ENCODE results near the gene DEFB112. TPM values are rescaled to one million over a fixed set of nuclear protein-coding genes. Genes with fewer than 3 reads are reported as not detected.

DEFB112 gene, protein sequence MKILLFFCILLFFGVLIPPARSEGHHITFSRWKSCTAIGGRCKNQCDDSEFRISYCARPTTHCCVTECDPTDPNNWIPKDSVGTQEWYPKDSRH
- not detected in 2 replicates for total RNA-seq

DNA sequence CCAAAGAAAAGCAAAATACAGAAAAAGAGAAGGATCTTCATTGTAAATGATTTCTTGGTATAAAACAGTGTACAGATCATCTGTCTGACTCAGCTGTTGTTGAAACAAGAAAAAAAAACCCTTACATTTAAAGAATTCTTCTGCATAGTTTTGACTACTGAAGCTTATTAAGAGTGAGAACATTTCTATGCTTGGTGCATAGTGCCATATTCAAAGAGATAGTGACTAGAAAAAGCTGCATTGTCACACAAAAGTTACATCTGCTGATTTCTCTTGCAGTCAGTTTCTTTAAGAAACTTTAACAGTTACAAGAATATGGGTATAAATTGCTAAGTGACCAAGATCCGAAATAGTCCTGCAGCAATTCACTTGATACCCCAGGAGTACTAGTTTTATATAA is at the start of gene DEFB112:
Gene DEFB112 (minus strand): TSS at position 101 of the 400 bp plus-strand sequence. CDS start 60 bp downstream, at position 41.
- H3K27me3 ChIP-seq (ENCODE audit: control insufficient read depth, insufficient read depth, low read length): no peaks in the 10 kb centered on the region
- TF ChIP-seq, protein P1, sequence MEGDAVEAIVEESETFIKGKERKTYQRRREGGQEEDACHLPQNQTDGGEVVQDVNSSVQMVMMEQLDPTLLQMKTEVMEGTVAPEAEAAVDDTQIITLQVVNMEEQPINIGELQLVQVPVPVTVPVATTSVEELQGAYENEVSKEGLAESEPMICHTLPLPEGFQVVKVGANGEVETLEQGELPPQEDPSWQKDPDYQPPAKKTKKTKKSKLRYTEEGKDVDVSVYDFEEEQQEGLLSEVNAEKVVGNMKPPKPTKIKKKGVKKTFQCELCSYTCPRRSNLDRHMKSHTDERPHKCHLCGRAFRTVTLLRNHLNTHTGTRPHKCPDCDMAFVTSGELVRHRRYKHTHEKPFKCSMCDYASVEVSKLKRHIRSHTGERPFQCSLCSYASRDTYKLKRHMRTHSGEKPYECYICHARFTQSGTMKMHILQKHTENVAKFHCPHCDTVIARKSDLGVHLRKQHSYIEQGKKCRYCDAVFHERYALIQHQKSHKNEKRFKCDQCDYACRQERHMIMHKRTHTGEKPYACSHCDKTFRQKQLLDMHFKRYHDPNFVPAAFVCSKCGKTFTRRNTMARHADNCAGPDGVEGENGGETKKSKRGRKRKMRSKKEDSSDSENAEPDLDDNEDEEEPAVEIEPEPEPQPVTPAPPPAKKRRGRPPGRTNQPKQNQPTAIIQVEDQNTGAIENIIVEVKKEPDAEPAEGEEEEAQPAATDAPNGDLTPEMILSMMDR (IDR thresholded peaks at IDR 0.05; ENCODE audit: insufficient read depth, low read length, severe bottlenecking): no peak
- H3K4me3 ChIP-seq (ENCODE audit: low read depth, low read length): no peak within 1 kb of the TSS
- DNase-seq (ENCODE audit: low read depth): no peak
- FAIRE-seq: no peak
- no peaks in the 10 kb centered on the region for H3K36me3 ChIP-seq (ENCODE audit: control insufficient read depth, insufficient read depth, low read length)

DNA sequence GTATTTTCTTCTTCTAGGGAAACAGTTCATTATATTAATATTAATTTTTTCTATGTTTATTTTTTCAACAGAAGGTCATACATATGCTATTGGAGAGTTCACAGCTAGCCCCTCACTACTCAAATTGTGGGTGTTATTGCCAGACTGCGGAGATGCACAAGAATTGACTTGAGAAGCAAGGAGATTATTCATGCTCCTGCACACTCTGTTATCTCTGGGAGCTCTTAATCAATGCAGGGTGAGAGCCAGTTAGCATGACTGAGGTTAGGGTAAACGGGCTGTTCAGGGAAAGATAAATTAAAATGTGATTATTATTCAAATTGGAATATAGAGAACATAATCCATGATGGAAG is 48.9 kb upstream of the DEFB112 start:
- Histone ChIP-seq H3K4me3 (ENCODE audit: low read depth, low read length) (no peak overlapping the region), H3K27me3 (ENCODE audit: control insufficient read depth, insufficient read depth, low read length) (no peaks in the 10 kb centered on the region), H3K36me3 (ENCODE audit: control insufficient read depth, insufficient read depth, low read length) (no peaks in the 10 kb centered on the region)
- TF ChIP-seq, protein P1 (IDR thresholded peaks at IDR 0.05; ENCODE audit: insufficient read depth, low read length, severe bottlenecking): no peak
- DNase-seq (ENCODE audit: low read depth) (no peak), FAIRE-seq (no peak)

DNA sequence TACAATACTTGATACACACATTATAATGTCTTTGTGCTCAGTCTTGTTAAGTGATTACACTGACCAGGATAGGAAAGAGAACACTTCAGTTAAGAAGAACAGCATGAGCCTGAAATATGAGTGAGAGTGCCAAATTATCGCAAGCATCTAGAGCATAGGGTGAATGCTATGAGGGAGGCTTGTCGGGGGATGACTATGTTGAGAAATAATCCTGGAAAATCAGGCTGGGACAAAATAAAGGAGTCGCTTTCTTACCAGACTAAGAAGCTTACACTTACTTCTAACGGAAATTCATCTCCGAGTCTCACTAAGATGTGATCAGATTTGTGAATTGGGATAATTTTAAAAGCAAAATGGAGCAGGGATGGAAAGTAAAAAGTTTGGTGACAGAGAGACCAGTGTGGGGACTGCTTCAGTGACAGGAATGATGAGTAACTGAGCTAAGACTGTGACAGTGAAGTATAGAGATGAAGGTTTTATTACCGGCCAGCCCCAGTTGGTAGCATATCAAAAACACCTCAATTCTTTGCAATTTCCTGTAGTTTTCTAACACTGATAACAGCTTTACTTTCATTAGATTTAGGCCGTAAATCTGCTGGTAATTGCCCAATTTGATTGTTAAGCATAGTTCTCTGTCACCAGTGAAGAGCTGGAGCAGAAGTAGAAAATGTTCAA is 48.4 kb upstream of the DEFB112 start:
- no peak overlapping the region for H3K4me3 ChIP-seq (ENCODE audit: low read depth, low read length)
- H3K27me3 ChIP-seq (ENCODE audit: control insufficient read depth, insufficient read depth, low read length): no peaks in the 10 kb centered on the region
- DNase-seq (ENCODE audit: low read depth) (no peak), FAIRE-seq (no peak)
- H3K36me3 ChIP-seq (ENCODE audit: control insufficient read depth, insufficient read depth, low read length): no peaks in the 10 kb centered on the region
- TF ChIP-seq, protein P1 (IDR thresholded peaks at IDR 0.05; ENCODE audit: insufficient read depth, low read length, severe bottlenecking): no peak

DNA sequence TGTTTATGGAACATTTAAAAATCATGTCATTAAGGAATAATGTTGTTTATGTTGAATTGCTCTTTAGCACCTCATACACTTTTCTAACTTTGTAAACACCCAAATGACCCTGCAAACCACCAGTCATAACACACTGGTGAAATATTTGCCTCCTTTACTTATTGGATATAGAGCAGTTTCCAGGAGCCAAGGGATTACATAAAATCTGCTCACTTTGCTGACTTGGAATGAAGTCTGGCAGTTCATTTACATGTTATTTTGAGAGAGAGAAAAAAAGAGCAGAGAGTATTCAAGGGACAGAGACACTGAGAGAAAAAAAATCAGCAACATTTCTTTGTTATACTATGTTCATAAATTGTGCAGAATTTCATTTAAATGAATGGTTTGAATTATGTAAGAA is 46.6 kb upstream of the DEFB112 start:
- H3K27me3 ChIP-seq (ENCODE audit: control insufficient read depth, insufficient read depth, low read length): no peaks in the 10 kb centered on the region
- DNase-seq (ENCODE audit: low read depth): no peak
- no peak for FAIRE-seq

DNA sequence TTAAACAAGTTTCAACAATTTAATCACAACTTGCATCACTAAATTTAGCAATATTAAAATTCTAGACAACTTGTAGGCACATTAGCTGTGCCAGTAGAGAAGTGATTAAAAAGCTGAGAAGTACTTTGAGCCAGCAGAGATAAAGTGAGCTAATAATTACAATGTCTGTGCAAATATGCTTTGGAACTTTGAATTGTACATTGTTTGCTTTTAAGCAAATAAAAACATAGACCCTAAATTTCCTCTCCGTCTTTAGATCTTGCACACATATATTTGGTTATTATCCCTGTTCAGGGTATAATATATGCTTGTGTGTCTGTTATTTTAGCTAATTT is 44.2 kb upstream of the DEFB112 start:
- TF ChIP-seq, protein P1 (IDR thresholded peaks at IDR 0.05; ENCODE audit: insufficient read depth, low read length, severe bottlenecking): no peak
- FAIRE-seq: no peak

More for the DNA sequence above, 46.6 kb upstream of the DEFB112 start:
- H3K36me3 ChIP-seq (ENCODE audit: control insufficient read depth, insufficient read depth, low read length): no peaks in the 10 kb centered on the region
- no peak overlapping the region for H3K4me3 ChIP-seq (ENCODE audit: low read depth, low read length)
- TF ChIP-seq, protein P1 (IDR thresholded peaks at IDR 0.05; ENCODE audit: insufficient read depth, low read length, severe bottlenecking): no peak

More for the DNA sequence above, 44.2 kb upstream of the DEFB112 start:
- H3K4me3 ChIP-seq (ENCODE audit: low read depth, low read length): no peak overlapping the region
- no peaks in the 10 kb centered on the region for H3K36me3 ChIP-seq (ENCODE audit: control insufficient read depth, insufficient read depth, low read length)
- no peak for DNase-seq (ENCODE audit: low read depth)
- no peaks in the 10 kb centered on the region for H3K27me3 ChIP-seq (ENCODE audit: control insufficient read depth, insufficient read depth, low read length)
